Peyer's patch (tissue), 4 donors: ENCODE results near the gene C11orf68.

ENCODE experiments used
- CTCF ChIP-seq, 6 experiments: fragments of 450-650 bp in 4 of 6; fragments of 200-600 bp in 2 of 6; sonication (generic) in 1 of 6; IDR thresholded peaks; one replicate each; pipeline ENCODE4 v1.5.1; 2017 to 2019; ENCODE audit warnings: antibody characterized with exemption in 6 of 6, mild to moderate bottlenecking in 3 of 6, moderate library complexity in 1 of 6
- POLR2A ChIP-seq, 2 donors: fragments of 450-650 bp; IDR thresholded peaks; one replicate each; pipeline ENCODE4 v1.5.1; 2017; ENCODE audit warnings: antibody characterized with exemption in 2 of 2, mild to moderate bottlenecking in 2 of 2, moderate library complexity in 2 of 2

GRCh38 chr11:65947133-65947532 is 28.3 kb upstream of the C11orf68 start:
- TF ChIP-seq CTCF (IDR thresholded peaks at IDR 0.05), result no peak
- TF ChIP-seq POLR2A (IDR thresholded peaks at IDR 0.05), result no peak
